Dermis lymphatic vessel endothelial cell (primary cell): ENCODE results near the gene LCA5. TPM values are rescaled to one million over a fixed set of nuclear protein-coding genes. Genes with fewer than 3 reads are reported as not detected.

Experiments
- total RNA-seq: library from RNA; depleted of rRNA; stranded (reverse); fragments of >200 nt; gene quantifications from 2 replicates; pipeline ENCODE4 v1.2.1, GENCODE V29; 2014

Gene LCA5
- total RNA-seq, result 1.6 and 2.9 TPM in 2 replicates

GRCh38 chr6:79536954-79537747 lies at the start of gene LCA5:
Gene LCA5, minus strand, starts transcription at chr6:79537430. Its CDS starts 18,536 bp downstream, at chr6:79518894.

Other genes with a start within 250 kb of the LCA5 start
- gene SH3BGRL2, start 93.9 kb upstream of the LCA5 start, total RNA-seq, result 159 and 172 TPM in 2 replicates